Measurements from ENCODE around the gene CAMK1D.
"Not testable (repeated sequence)": the region's sequence is repeated elsewhere in the genome, so short reads cannot be mapped to it uniquely, and the experiment has no call there.

CAMK1D gene

GRCh38 chr10:12543589-12543988, 194.2 kb downstream of the CAMK1D start:
- no peak for DNase-seq (ENCODE audit: low read depth in 2 of 2)
- H3K4me3 ChIP-seq (replicated peaks in 1 of 2; ENCODE audit: low read depth in 2 of 2, low read length in 2 of 2) = no peak overlapping the region
- TF ChIP-seq, protein P1, sequence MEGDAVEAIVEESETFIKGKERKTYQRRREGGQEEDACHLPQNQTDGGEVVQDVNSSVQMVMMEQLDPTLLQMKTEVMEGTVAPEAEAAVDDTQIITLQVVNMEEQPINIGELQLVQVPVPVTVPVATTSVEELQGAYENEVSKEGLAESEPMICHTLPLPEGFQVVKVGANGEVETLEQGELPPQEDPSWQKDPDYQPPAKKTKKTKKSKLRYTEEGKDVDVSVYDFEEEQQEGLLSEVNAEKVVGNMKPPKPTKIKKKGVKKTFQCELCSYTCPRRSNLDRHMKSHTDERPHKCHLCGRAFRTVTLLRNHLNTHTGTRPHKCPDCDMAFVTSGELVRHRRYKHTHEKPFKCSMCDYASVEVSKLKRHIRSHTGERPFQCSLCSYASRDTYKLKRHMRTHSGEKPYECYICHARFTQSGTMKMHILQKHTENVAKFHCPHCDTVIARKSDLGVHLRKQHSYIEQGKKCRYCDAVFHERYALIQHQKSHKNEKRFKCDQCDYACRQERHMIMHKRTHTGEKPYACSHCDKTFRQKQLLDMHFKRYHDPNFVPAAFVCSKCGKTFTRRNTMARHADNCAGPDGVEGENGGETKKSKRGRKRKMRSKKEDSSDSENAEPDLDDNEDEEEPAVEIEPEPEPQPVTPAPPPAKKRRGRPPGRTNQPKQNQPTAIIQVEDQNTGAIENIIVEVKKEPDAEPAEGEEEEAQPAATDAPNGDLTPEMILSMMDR (IDR thresholded peaks at IDR 0.05; ENCODE audit: low read depth, low read length) = no peak

- not testable (repeated sequence) for DNase-seq (ENCODE audit: low read depth in 2 of 2); H3K4me3 ChIP-seq (replicated peaks in 1 of 2; ENCODE audit: low read depth in 2 of 2, low read length in 2 of 2)
Measured at GRCh38 chr10:12546160-12546802, 196.9 kb downstream of the CAMK1D start.

- TF ChIP-seq, protein P1 (IDR thresholded peaks at IDR 0.05; ENCODE audit: low read depth, low read length) = no peak
- DNase-seq (ENCODE audit: low read depth in 2 of 2) = no peak
- H3K4me3 ChIP-seq (replicated peaks in 1 of 2; ENCODE audit: low read depth in 2 of 2, low read length in 2 of 2) = no peak overlapping the region
Measured at GRCh38 chr10:12547301-12547771, 198.0 kb downstream of the CAMK1D start.

DNA sequence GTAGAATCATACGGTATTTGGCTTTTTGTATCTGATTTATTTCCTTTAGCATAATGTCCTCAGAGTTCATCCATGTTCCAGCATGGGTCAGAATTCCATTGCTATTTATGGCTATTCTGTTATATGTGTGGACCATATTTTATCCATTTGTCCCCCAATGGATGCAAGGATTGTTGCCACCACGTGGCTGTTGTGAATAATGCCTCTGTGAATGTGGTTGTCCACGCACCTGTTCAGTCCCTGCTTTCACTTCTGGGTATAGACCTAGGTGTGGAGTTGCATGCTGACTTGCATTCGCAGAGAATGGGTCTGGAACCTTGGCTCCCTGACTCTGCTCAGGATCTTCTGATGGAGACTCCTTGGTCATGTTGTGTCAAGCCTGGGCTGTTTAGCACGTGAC, 199.9 kb downstream of the CAMK1D start:
- TF ChIP-seq, protein P1 (IDR thresholded peaks at IDR 0.05; ENCODE audit: low read depth, low read length) = no peak
- DNase-seq (ENCODE audit: low read depth in 2 of 2) = no peak

DNA sequence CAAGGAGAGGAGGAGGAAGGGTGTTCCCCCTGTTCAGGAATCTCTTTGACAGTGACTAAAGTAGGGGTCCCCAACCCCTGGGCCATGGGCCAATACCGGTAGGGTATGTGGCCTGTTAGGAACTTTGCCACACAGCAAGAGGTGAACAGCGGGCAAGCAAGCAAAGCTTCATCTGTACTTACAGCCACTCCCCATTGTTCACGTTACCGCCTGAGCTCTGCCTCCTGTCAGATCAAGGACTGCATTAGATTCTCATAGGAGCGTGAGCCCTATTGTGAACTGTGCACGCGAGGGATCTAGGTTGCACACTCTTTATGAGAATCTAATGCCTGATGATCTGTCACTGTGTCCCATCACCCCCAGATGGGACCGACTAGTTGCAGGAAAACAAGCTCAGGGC, 201.6 kb downstream of the CAMK1D start:
- TF ChIP-seq, protein P1 (IDR thresholded peaks at IDR 0.05; ENCODE audit: low read depth, low read length) = no peak
- no peak for DNase-seq (ENCODE audit: low read depth in 2 of 2)
- no peak overlapping the region for H3K4me3 ChIP-seq (replicated peaks in 1 of 2; ENCODE audit: low read depth in 2 of 2, low read length in 2 of 2)

More for the DNA sequence above, 199.9 kb downstream of the CAMK1D start:
- no peak overlapping the region for H3K4me3 ChIP-seq (replicated peaks in 1 of 2; ENCODE audit: low read depth in 2 of 2, low read length in 2 of 2)

DNA sequence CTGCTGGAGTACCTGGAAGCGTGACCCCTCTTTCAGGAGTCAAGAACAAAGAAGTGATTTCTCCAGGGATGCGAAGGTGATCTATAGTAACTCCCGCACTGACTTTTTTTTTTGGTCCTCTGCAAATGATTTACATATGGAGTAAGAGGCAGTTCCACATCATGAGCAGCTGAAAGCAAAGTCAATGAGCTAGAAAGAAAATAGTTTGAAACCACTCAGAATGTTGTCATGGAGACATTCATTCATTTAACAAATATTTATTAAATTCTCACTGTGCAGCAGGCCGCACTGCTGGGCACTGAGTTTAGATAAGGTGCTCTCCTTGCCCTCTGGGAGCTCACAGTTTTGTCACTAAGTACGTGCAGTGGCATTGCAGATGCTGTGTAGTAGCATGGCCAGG, 206.7 kb downstream of the CAMK1D start:
- DNase-seq (ENCODE audit: low read depth in 2 of 2) = no peak
- TF ChIP-seq, protein P1 (IDR thresholded peaks at IDR 0.05; ENCODE audit: low read depth, low read length) = no peak
- no peak overlapping the region for H3K4me3 ChIP-seq (replicated peaks in 1 of 2; ENCODE audit: low read depth in 2 of 2, low read length in 2 of 2)

DNA sequence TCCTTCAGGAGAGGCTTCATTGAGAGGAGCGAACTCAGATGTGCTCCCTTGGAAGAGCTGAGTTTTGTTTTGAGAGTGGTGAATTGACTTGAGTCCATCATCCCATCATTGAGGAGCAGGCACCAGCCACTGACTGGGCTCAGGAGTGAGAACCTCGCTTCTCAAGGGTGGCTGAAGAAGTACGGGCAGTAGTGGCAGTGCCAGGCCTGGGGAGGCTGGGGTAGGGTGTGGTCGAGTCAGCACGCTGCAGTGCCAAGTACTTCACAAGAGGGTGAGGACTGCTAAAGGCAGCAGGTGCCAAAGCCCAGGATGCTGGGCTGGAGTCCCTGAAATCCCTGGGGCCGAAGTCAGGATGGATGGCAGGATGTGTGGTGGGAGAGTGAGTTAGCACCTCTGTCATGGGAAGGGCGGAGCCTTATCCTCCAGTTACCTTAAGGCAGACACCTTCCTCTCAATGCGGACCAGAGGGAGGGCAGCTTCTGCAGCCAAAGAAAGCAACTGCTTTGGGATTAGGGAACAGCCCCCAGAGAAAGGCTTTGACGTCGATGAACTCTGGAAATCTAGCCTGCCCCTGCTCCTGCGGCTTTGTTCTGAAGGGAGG, 210.3 kb downstream of the CAMK1D start:
- TF ChIP-seq, protein P1 (IDR thresholded peaks at IDR 0.05; ENCODE audit: low read depth, low read length) = no peak
- no peak overlapping the region for H3K4me3 ChIP-seq (replicated peaks in 1 of 2; ENCODE audit: low read depth in 2 of 2, low read length in 2 of 2)
- no peak for DNase-seq (ENCODE audit: low read depth in 2 of 2)
